ENCODE data around the gene TMEM151A. TPM values are rescaled to one million over a fixed set of nuclear protein-coding genes. Genes with fewer than 3 reads are reported as not detected.
A peak's percentile ranks its signal among the peaks of the same experiment; 100 is the strongest.

TMEM151A gene
- total RNA-seq, 2 experiments from 2014 or later, result 0.11 to 0.14 TPM

DNA sequence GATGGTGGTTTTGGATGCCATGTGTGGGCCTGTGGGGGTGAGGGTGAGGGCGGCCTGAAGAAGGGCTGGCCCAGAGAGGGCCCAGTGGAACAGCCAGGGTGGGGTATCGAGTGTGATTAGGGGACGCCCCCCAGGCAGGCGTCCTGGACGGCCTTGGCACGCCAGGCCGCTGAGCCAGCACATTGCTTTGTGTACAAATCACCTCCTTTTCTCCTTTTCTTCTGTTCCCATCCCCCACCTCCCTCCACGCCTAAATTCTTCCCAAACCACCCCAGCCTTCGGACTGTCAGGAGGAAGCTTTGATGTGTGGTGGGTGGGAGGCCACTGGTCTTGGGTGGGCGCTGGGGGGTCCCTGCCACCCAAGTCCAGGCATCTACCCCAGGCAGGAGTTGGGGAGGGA lies 33.0 kb downstream of the TMEM151A start:
- ChIA-PET CTCF (no interaction called here), POLR2A (interaction anchor here (0.7 to 3.0 kb wide), 2 partner anchors 12 to 13 kb away, joined by 3 to 39 read pairs; no protein-coding TSS in a partner anchor)
- TF ChIP-seq, protein P1, sequence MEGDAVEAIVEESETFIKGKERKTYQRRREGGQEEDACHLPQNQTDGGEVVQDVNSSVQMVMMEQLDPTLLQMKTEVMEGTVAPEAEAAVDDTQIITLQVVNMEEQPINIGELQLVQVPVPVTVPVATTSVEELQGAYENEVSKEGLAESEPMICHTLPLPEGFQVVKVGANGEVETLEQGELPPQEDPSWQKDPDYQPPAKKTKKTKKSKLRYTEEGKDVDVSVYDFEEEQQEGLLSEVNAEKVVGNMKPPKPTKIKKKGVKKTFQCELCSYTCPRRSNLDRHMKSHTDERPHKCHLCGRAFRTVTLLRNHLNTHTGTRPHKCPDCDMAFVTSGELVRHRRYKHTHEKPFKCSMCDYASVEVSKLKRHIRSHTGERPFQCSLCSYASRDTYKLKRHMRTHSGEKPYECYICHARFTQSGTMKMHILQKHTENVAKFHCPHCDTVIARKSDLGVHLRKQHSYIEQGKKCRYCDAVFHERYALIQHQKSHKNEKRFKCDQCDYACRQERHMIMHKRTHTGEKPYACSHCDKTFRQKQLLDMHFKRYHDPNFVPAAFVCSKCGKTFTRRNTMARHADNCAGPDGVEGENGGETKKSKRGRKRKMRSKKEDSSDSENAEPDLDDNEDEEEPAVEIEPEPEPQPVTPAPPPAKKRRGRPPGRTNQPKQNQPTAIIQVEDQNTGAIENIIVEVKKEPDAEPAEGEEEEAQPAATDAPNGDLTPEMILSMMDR (IDR thresholded peaks at IDR 0.05), result no peak
- Histone ChIP-seq H3K36me3 (ENCODE audit: insufficient read depth, low read length) (no peaks in the 10 kb centered on the region), H3K27ac (ENCODE audit: low read depth in 1 of 2, low read length in 2 of 2) (no peak overlapping the region), H3K9me3 (ENCODE audit: control insufficient read depth in 1 of 2, insufficient read depth in 1 of 2, low read length in 2 of 2) (no peaks in the 10 kb centered on the region), H3K27me3 (ENCODE audit: control insufficient read depth in 1 of 2, insufficient read depth in 2 of 2, low read length in 2 of 2) (no peaks in the 10 kb centered on the region), H3K4me3 (ENCODE audit: low read length) (no peak overlapping the region), H3K4me1 (ENCODE audit: insufficient read depth, low read length) (peaks cover 46% of the 10 kb centered on the region)
- Mint-ChIP-seq H3K27me3 (no peaks in the 10 kb centered on the region), H3K4me3 (no peak overlapping the region), H3K27ac (no peak overlapping the region), H3K9me3 (no peaks in the 10 kb centered on the region), H3K4me1 (ENCODE audit: low read depth) (peaks cover 60% of the 10 kb centered on the region), H3K36me3 (ENCODE audit: low read depth) (no peaks in the 10 kb centered on the region)
- ATAC-seq (ENCODE audit: poor library complexity) (no peak), DNase-seq (no peak)
- intact Hi-C loops (cut with DNase I, micrococcal nuclease), result loop anchor here in 1 of 2 experiments (5.0 kb wide), 1 partner anchor 63 kb away; no protein-coding TSS in a partner anchor

DNA sequence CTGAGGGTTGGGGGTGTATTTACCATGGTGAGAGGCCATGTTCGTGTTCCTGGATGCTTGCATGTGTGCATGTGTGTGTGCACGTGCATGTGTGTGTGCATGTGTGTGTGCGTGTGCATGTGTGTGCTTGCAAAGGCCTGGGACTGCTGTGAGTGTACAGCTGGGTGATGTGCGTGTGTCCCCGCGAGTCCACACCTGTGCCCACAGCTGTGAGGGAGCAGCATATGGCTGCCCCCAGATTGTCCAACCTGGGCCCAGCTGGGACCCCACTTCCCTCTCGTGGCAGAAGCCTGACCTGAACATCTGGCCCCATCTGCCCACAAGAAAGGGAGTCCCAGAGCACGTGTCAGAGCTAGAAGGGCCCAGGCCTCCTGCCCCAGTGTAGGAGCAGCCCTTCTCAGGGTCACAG lies 33.6 kb downstream of the TMEM151A start:
- H3K27ac ChIP-seq (ENCODE audit: low read depth in 1 of 2, low read length in 2 of 2), result no peak overlapping the region
- ChIA-PET POLR2A (interaction anchor here (3.0 kb wide), 1 partner anchor 13 kb away, joined by 39 read pairs; no protein-coding TSS in a partner anchor), CTCF (interaction anchor here (0.8 kb wide), 1 partner anchor 13 kb away, joined by 3 read pairs; no protein-coding TSS in a partner anchor)
- Mint-ChIP-seq H3K27me3 (no peaks in the 10 kb centered on the region), H3K27ac (peak overlapping the region; percentile 76), H3K36me3 (ENCODE audit: low read depth) (no peaks in the 10 kb centered on the region), H3K9me3 (no peaks in the 10 kb centered on the region), H3K4me1 (ENCODE audit: low read depth) (peaks cover 54% of the 10 kb centered on the region), H3K4me3 (no peak overlapping the region)
- no peaks in the 10 kb centered on the region for H3K9me3 ChIP-seq (ENCODE audit: control insufficient read depth in 1 of 2, insufficient read depth in 1 of 2, low read length in 2 of 2)
- no peaks in the 10 kb centered on the region for H3K27me3 ChIP-seq (ENCODE audit: control insufficient read depth in 1 of 2, insufficient read depth in 2 of 2, low read length in 2 of 2)
- ATAC-seq (ENCODE audit: poor library complexity) (no peak), DNase-seq (no peak)
- intact Hi-C loops (cut with DNase I, micrococcal nuclease), result loop anchor here in 1 of 2 experiments (5.0 kb wide), 1 partner anchor 62 kb away; no protein-coding TSS in a partner anchor
- no peaks in the 10 kb centered on the region for H3K36me3 ChIP-seq (ENCODE audit: insufficient read depth, low read length)
- TF ChIP-seq, protein P1 (IDR thresholded peaks at IDR 0.05), result no peak
- no peak overlapping the region for H3K4me3 ChIP-seq (ENCODE audit: low read length)
- H3K4me1 ChIP-seq (ENCODE audit: insufficient read depth, low read length), result peaks cover 46% of the 10 kb centered on the region

DNA sequence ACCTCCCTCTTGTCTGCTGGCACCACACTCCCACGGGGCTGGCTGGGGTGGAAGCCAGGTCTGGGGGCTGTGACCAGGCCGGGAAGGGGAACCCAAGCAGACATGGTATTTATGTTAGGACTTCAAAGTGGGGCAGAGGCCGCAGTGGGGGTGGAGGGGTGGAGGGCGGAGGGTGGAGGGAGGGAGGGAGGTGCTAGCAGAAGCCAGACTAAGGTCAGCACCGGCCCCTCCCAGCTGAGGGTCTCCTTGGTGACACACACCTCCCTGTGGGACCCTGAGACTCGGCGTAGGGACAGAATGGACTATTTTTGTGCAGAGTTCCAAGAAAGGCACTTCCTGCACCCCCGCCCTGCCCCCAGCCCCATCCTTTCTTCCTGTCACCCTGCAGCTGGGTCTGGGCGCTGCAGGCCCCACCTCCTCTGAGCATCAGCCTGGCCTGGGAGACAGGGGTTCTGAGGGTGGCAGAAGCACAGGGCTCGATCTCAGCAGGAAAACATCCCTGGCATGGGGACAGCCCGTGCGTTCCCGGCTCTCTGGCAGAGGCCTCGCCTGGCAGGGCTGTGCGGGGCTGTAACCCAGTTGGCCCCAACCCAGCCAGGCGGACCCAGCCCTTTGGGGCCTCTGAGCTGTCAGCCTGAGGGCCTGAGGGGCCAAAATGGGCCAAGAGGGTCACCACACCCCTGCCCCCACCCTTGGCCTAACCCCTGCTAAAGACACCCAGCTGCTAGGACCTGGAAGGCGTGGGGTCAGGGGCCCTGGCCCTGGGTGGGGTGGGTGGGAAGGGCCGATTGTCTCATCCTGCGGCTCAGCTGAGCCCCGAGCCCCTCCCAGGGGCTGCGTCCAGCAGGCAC lies 34.8 kb downstream of the TMEM151A start:
- Histone ChIP-seq H3K36me3 (ENCODE audit: insufficient read depth, low read length) (no peaks in the 10 kb centered on the region), H3K4me1 (ENCODE audit: insufficient read depth, low read length) (peaks cover 46% of the 10 kb centered on the region), H3K27me3 (ENCODE audit: control insufficient read depth in 1 of 2, insufficient read depth in 2 of 2, low read length in 2 of 2) (no peaks in the 10 kb centered on the region), H3K9me3 (ENCODE audit: control insufficient read depth in 1 of 2, insufficient read depth in 1 of 2, low read length in 2 of 2) (no peaks in the 10 kb centered on the region), H3K27ac (ENCODE audit: low read depth in 1 of 2, low read length in 2 of 2) (peak overlapping the region; percentile 13 to 65), H3K4me3 (ENCODE audit: low read length) (no peak overlapping the region)
- TF ChIP-seq, protein P1 (IDR thresholded peaks at IDR 0.05), result no peak
- H3K27me3 Mint-ChIP-seq, result no peaks in the 10 kb centered on the region
- ATAC-seq (ENCODE audit: poor library complexity), result peak; percentile 72
- CTCF ChIA-PET, result interaction anchor here (1.0 to 1.4 kb wide), 2 partner anchors 15 to 37 kb away, joined by 3 read pairs; partner anchors contain the start of gene YIF1A
- H3K4me3 Mint-ChIP-seq, result peak overlapping the region; percentile 20
- peak overlapping the region; percentile 76 for H3K27ac Mint-ChIP-seq
- peak in 9 of 14 experiments; percentile 30 to 72 (median 52) for DNase-seq
- no peaks in the 10 kb centered on the region for H3K9me3 Mint-ChIP-seq
- H3K4me1 Mint-ChIP-seq (ENCODE audit: low read depth), result peaks cover 54% of the 10 kb centered on the region
- POLR2A ChIA-PET, result interaction anchor here (0.8 to 3.0 kb wide), 3 partner anchors 9 to 60 kb away, joined by 3 to 39 read pairs (median 12); partner anchors contain the start of gene CD248
- H3K36me3 Mint-ChIP-seq (ENCODE audit: low read depth), result no peaks in the 10 kb centered on the region
- intact Hi-C loops (cut with DNase I, micrococcal nuclease), result loop anchor here in 1 of 2 experiments (5.0 kb wide), 1 partner anchor 61 kb away; no protein-coding TSS in a partner anchor
